ENCODE data around the gene RALGPS2.

The RALGPS2 gene

DNA sequence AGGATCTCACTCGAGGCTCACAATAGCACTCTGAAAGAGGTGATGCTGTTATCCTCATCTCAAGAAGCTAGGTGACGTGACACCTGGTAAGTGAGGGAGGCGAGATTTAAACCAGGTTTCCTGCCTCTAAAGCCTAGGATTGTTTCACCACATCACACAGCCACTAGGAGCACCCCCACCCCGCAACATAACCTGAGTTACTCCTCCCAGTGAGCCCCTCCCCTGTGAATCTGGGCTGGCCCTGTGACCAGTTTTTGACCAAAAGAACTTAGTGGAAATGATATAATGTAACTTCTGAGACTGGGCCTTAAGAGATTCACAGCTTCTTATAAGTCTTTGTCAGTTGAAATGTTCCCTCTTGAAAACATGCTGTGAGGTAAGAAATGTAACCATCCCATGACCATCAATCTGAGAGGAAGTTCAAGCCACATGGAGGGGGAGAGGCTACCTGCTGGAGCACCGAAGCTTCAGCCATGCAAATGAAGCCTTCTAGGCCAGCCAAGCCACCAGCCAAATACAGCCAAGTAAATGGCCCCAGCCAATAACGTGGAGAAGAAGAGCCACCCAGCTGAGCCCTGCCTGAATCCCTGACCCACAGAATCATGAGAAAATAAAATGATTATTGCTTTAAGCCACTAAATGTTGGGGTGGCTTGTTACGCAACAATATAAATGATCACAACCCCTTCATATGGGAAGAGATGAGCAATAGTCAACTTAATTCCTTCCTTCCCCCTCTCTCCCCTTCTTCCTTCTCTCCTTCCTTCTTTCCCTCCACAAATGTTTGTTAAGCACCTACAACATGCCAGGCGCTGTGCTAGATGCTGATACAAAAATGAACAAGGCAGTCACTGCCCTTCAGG, 239.7 kb downstream of the RALGPS2 start:
- DNase-seq (ENCODE audit: low read depth): no peak

DNA sequence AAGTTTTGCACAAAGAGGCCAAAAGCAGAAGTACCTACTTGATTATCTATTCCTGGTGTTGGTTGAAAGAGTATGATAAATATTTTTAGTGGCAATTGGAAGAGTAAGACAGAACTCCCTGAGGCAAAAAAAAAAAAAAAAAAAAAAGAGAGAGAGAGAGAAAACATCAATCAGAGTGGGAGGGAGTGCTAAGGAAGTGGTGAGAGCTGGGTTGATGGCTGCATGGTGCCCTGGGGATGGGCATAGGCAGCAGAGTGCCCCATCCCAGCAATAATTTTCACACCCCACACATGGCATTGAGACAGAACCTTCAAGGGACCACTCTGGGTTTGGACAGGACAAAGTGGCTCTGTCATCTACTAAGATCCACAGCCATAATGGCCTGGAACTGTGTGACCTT, 241.3 kb downstream of the RALGPS2 start:
- no peak for DNase-seq (ENCODE audit: low read depth)

DNA sequence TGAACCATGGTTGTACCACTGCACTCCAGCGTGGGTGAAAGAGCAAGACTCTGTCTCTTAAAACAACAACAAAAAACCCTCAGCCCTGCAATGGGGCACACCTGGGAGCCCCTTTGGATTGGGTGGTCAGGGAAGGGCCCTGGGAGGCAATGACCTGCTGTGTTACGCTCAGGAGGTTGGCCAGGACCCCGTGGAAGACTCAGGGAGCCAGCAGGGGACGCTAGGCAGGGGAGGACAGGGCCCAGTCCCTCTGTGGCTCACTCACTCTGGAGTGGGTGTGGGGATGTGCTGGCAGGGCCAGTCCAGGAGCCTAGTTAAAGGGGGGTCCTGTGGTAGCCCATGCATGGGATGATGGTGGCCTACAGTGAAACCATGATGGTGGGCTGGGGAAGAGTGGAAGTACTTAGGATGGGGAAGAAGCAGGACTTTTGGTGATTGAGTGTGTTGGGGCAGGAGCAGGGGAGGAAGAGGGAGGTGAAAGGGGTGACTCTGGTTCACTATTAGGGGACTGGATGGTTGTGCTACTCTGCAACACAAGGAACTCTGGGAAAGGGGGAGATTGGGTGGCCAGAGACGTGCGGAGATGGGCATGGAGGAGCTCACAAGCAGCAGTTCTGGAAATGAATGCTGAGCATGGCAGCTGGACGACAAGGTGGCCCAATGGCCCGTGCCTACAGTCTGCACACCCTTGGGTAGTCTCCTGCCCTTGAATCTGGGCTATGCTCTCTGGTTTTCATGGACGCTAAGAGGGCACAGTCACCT, 244.4 kb downstream of the RALGPS2 start:
- no peak for DNase-seq (ENCODE audit: low read depth)

DNA sequence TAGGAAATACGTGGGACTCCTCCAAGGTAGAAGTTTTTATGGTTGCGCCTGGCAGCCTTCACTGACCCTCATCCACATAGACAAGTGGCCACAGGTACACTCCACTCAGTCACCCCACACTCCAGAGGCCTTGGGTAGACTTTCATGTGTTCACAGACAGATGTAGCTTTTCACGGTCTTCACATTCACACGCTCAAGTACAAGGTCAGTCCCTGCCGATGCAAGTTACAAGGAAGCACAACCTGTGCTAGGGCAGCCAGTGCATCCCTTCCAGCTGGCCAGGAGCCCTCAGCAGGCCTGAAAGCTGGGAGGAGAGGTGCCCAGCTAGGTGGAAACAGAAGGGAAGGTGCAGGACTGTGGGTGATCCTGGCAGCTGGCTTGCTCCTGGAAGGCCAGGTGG, 245.1 kb downstream of the RALGPS2 start:
- no peak for DNase-seq (ENCODE audit: low read depth)

Data from HS-27A (cell line).